T-helper 9 cell (primary cell): ENCODE measurements around the gene ATP5IF1.

Source experiments
- DNase-seq: peaks from one replicate; pipeline ENCODE4 v3.0.0-alpha.2; 2020

Gene ATP5IF1

GRCh38 chr1:28239004-28239403, 3.1 kb downstream of the ATP5IF1 start:
- no peak for DNase-seq

GRCh38 chr1:28240024-28240423, 4.1 kb downstream of the ATP5IF1 start:
- DNase-seq = no peak

- no peak for DNase-seq
Measured at GRCh38 chr1:28241638-28242241, 5.8 kb downstream of the ATP5IF1 start.

- no peak for DNase-seq
Measured at GRCh38 chr1:28243685-28244311, 7.9 kb downstream of the ATP5IF1 start.

GRCh38 chr1:28244549-28245251, 8.8 kb downstream of the ATP5IF1 start:
- no peak for DNase-seq

GRCh38 chr1:28246427-28246832, 10.5 kb downstream of the ATP5IF1 start:
- no peak for DNase-seq

- no peak for DNase-seq
Measured at GRCh38 chr1:28247612-28248272, 11.8 kb downstream of the ATP5IF1 start.

GRCh38 chr1:28248273-28249012, 12.5 kb downstream of the ATP5IF1 start:
- peak; percentile 81 for DNase-seq

GRCh38 chr1:28249013-28249865, 13.3 kb downstream of the ATP5IF1 start:
- DNase-seq = no peak

GRCh38 chr1:28249866-28250295, 14.0 kb downstream of the ATP5IF1 start:
- DNase-seq = no peak

- DNase-seq = no peak
Measured at GRCh38 chr1:28256197-28256827, 20.4 kb downstream of the ATP5IF1 start.

- no peak for DNase-seq
Measured at GRCh38 chr1:28257736-28258135, 21.8 kb downstream of the ATP5IF1 start.

GRCh38 chr1:28258628-28259251, 22.8 kb downstream of the ATP5IF1 start:
- no peak for DNase-seq

GRCh38 chr1:28259252-28259933, 23.5 kb downstream of the ATP5IF1 start, which contains the start of gene SESN2:
Gene SESN2, plus strand, starts transcription at chr1:28259518. Its CDS starts 330 bp downstream, at chr1:28259848.
- peak; percentile 98 for DNase-seq

- DNase-seq = peak; percentile 23
Measured at GRCh38 chr1:28259934-28260802, 24.2 kb downstream of the ATP5IF1 start.

- no peak for DNase-seq
Measured at GRCh38 chr1:28260803-28261174, 24.9 kb downstream of the ATP5IF1 start.

- DNase-seq = no peak
Measured at GRCh38 chr1:28264897-28265296, 29.0 kb downstream of the ATP5IF1 start.

GRCh38 chr1:28265577-28265976, 29.7 kb downstream of the ATP5IF1 start:
- DNase-seq = no peak

GRCh38 chr1:28266920-28267322, 31.0 kb downstream of the ATP5IF1 start:
- no peak for DNase-seq
